ENCODE data around the gene PLA2G4C. TPM values are rescaled to one million over a fixed set of nuclear protein-coding genes. Genes with fewer than 3 reads are reported as not detected.

The PLA2G4C gene
- total and polyA plus RNA-seq, 2 experiments from 2014 or later, result 2.9 to 3.4 TPM

DNA sequence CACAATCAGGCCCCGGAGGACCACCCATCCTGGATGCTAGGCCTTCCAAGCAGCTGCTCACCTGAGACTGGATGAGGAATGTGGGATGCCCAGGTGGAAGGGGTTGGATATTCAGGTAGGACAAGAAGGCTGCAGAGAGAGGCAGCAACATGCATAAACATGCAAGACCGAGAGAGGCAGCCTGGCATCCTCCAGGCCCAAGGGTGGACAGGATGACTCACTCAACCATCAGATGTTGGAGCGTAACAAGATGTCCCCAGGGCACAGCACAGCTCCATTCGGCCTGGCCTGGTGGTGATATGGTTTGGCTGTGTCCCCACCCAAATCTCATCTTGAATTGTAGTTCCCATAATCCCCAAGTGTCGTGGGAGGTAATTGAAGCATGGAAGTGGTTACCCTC, 56.8 kb downstream of the PLA2G4C start:
- Mint-ChIP-seq H3K4me3 (no peak overlapping the region), H3K27ac (no peak overlapping the region), H3K36me3 (ENCODE audit: low read depth) (peaks cover 41% of the 10 kb centered on the region), H3K9me3 (peaks cover 28% of the 10 kb centered on the region), H3K4me1 (no peaks in the 10 kb centered on the region), H3K27me3 (ENCODE audit: insufficient read depth, low read depth, poor library complexity) (peaks cover 13% of the 10 kb centered on the region)
- H3K4me3 ChIP-seq, result no peak overlapping the region
- no peak overlapping the region for H3K27ac ChIP-seq (ENCODE audit: low read depth)
- no peak overlapping the region for H3K4me2 ChIP-seq
- no peak overlapping the region for H2AFZ ChIP-seq
- no peak for TF ChIP-seq ZNF114 (CRISPR knock-in tag; IDR thresholded peaks at IDR 0.05)
- TF ChIP-seq EZH2 (IDR thresholded peaks at IDR 0.05; ENCODE audit: low read depth, unreplicated experiment), result no peak
- no peaks in the 10 kb centered on the region for H3K79me2 ChIP-seq (replicated peaks; ENCODE audit: insufficient read depth)
- no peaks in the 10 kb centered on the region for H3K4me1 ChIP-seq (ENCODE audit: insufficient read depth)
- H3K27me3 ChIP-seq (ENCODE audit: insufficient read depth), result no peaks in the 10 kb centered on the region
- DNase-seq (ENCODE audit: low spot score) (no peak), ATAC-seq (no peak)
- H3F3A ChIP-seq (replicated peaks; ENCODE audit: low read depth), result no peaks in the 10 kb centered on the region
- no peaks in the 10 kb centered on the region for H3K9me2 ChIP-seq (ENCODE audit: insufficient read depth)
- no peaks in the 10 kb centered on the region for H3K36me3 ChIP-seq (ENCODE audit: insufficient read depth)
- H4K20me1 ChIP-seq (replicated peaks; ENCODE audit: insufficient read depth), result no peaks in the 10 kb centered on the region

DNA sequence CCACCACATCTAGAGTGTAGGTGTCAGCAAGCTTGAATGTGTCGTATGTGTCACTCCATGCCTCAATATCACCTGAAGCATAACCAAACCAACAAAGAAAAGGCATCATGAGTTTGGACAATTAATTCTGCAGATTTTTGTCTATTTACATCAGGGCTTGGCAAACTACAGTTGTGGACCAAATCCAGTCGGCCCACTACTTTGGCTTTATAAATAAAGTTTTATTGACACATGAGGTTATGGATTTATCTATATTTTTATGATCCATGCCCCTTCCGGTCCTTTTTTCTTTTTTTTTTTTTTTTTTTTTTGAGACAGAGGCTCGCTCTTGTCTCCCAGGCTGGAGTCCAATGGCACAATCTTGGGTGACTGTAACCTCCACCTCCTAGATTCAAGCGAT, 57.5 kb downstream of the PLA2G4C start:
- Mint-ChIP-seq H3K27ac (no peak overlapping the region), H3K4me3 (no peak overlapping the region), H3K36me3 (ENCODE audit: low read depth) (peaks cover 43% of the 10 kb centered on the region), H3K9me3 (peaks cover 28% of the 10 kb centered on the region), H3K4me1 (no peaks in the 10 kb centered on the region), H3K27me3 (ENCODE audit: insufficient read depth, low read depth, poor library complexity) (peaks cover 12% of the 10 kb centered on the region)
- Histone ChIP-seq H3K4me3 (no peak overlapping the region), H3F3A (replicated peaks; ENCODE audit: low read depth) (no peaks in the 10 kb centered on the region), H3K27ac (ENCODE audit: low read depth) (no peak overlapping the region), H3K4me1 (ENCODE audit: insufficient read depth) (no peaks in the 10 kb centered on the region), H3K36me3 (ENCODE audit: insufficient read depth) (no peaks in the 10 kb centered on the region), H4K20me1 (replicated peaks; ENCODE audit: insufficient read depth) (no peaks in the 10 kb centered on the region), H3K79me2 (replicated peaks; ENCODE audit: insufficient read depth) (no peaks in the 10 kb centered on the region), H3K9me2 (ENCODE audit: insufficient read depth) (0 out of 2 replicates have a peak, but pooled peaks cover 1% of the 10 kb centered on the region), H3K27me3 (ENCODE audit: insufficient read depth) (no peaks in the 10 kb centered on the region), H2AFZ (no peak overlapping the region), H3K4me2 (no peak overlapping the region)
- DNase-seq (ENCODE audit: low spot score) (no peak), ATAC-seq (no peak)
- TF ChIP-seq POLR2AphosphoS5 (IDR thresholded peaks at IDR 0.05; ENCODE audit: low read depth) (no peak), EZH2 (IDR thresholded peaks at IDR 0.05; ENCODE audit: low read depth, unreplicated experiment) (no peak), JUNB (IDR thresholded peaks at IDR 0.05; ENCODE audit: unreplicated experiment) (no peak), EZH2phosphoT487 (IDR thresholded peaks at IDR 0.05; ENCODE audit: unreplicated experiment) (no peak), ZNF331 (CRISPR knock-in tag; IDR thresholded peaks at IDR 0.05; ENCODE audit: low read depth) (no peak), ZNF114 (CRISPR knock-in tag; IDR thresholded peaks at IDR 0.05) (no peak), NANOG (IDR thresholded peaks at IDR 0.05; ENCODE audit: borderline replicate concordance) (no peak), CREB1 (CRISPR knock-in tag; IDR thresholded peaks at IDR 0.05; ENCODE audit: low read depth) (no peak), STAT1 (IDR thresholded peaks at IDR 0.05; ENCODE audit: unreplicated experiment) (no peak)
- TF ChIP-seq, protein P1, sequence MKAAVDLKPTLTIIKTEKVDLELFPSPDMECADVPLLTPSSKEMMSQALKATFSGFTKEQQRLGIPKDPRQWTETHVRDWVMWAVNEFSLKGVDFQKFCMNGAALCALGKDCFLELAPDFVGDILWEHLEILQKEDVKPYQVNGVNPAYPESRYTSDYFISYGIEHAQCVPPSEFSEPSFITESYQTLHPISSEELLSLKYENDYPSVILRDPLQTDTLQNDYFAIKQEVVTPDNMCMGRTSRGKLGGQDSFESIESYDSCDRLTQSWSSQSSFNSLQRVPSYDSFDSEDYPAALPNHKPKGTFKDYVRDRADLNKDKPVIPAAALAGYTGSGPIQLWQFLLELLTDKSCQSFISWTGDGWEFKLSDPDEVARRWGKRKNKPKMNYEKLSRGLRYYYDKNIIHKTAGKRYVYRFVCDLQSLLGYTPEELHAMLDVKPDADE (IDR thresholded peaks at IDR 0.05), result no peak
- TF ChIP-seq, protein P2, sequence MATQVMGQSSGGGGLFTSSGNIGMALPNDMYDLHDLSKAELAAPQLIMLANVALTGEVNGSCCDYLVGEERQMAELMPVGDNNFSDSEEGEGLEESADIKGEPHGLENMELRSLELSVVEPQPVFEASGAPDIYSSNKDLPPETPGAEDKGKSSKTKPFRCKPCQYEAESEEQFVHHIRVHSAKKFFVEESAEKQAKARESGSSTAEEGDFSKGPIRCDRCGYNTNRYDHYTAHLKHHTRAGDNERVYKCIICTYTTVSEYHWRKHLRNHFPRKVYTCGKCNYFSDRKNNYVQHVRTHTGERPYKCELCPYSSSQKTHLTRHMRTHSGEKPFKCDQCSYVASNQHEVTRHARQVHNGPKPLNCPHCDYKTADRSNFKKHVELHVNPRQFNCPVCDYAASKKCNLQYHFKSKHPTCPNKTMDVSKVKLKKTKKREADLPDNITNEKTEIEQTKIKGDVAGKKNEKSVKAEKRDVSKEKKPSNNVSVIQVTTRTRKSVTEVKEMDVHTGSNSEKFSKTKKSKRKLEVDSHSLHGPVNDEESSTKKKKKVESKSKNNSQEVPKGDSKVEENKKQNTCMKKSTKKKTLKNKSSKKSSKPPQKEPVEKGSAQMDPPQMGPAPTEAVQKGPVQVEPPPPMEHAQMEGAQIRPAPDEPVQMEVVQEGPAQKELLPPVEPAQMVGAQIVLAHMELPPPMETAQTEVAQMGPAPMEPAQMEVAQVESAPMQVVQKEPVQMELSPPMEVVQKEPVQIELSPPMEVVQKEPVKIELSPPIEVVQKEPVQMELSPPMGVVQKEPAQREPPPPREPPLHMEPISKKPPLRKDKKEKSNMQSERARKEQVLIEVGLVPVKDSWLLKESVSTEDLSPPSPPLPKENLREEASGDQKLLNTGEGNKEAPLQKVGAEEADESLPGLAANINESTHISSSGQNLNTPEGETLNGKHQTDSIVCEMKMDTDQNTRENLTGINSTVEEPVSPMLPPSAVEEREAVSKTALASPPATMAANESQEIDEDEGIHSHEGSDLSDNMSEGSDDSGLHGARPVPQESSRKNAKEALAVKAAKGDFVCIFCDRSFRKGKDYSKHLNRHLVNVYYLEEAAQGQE (IDR thresholded peaks at IDR 0.05; ENCODE audit: unreplicated experiment), result no peak
- TF ChIP-seq, protein P3, sequence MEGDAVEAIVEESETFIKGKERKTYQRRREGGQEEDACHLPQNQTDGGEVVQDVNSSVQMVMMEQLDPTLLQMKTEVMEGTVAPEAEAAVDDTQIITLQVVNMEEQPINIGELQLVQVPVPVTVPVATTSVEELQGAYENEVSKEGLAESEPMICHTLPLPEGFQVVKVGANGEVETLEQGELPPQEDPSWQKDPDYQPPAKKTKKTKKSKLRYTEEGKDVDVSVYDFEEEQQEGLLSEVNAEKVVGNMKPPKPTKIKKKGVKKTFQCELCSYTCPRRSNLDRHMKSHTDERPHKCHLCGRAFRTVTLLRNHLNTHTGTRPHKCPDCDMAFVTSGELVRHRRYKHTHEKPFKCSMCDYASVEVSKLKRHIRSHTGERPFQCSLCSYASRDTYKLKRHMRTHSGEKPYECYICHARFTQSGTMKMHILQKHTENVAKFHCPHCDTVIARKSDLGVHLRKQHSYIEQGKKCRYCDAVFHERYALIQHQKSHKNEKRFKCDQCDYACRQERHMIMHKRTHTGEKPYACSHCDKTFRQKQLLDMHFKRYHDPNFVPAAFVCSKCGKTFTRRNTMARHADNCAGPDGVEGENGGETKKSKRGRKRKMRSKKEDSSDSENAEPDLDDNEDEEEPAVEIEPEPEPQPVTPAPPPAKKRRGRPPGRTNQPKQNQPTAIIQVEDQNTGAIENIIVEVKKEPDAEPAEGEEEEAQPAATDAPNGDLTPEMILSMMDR (conservative IDR thresholded peaks at IDR 0.05; ENCODE audit: low read depth in 2 of 2), result no peak

Measured in GM23338 (cell line).